ENCODE measurements around the gene DNAL4. TPM values are rescaled to one million over a fixed set of nuclear protein-coding genes. Genes with fewer than 3 reads are reported as not detected.
A peak's percentile ranks its signal among the peaks of the same experiment; 100 is the strongest.

Gene DNAL4
- total RNA-seq, 1 donor from 2014 or later = 17.9 TPM

- no peak for DNase-seq (ENCODE audit: low read depth, low spot score)
These were observed 35.5 kb downstream of the DNAL4 start for GRCh38 chr22:38758276-38758945.

- no peak for DNase-seq (ENCODE audit: low read depth, low spot score)
These were observed 36.5 kb downstream of the DNAL4 start for GRCh38 chr22:38757464-38757757.

GRCh38 chr22:38756711-38757463, 37.1 kb downstream of the DNAL4 start:
- DNase-seq (ENCODE audit: low read depth, low spot score) = no peak

GRCh38 chr22:38755911-38756532, 37.9 kb downstream of the DNAL4 start, which contains the start of gene SUN2:
Gene SUN2, minus strand, starts transcription at chr22:38755998. Its CDS starts 3,370 bp downstream, at chr22:38752628.
- peak; percentile 52 for DNase-seq (ENCODE audit: low read depth, low spot score)

GRCh38 chr22:38755155-38755910, 38.6 kb downstream of the DNAL4 start:
- DNase-seq (ENCODE audit: low read depth, low spot score) = peak; percentile 27

GRCh38 chr22:38754751-38755154, 39.2 kb downstream of the DNAL4 start:
- DNase-seq (ENCODE audit: low read depth, low spot score) = no peak

- peak; percentile 11 for DNase-seq (ENCODE audit: low read depth, low spot score)
These were observed 39.8 kb downstream of the DNAL4 start for GRCh38 chr22:38753948-38754750.

GRCh38 chr22:38751422-38752346, 42.3 kb downstream of the DNAL4 start:
- DNase-seq (ENCODE audit: low read depth, low spot score) = no peak

GRCh38 chr22:38751066-38751421, 42.9 kb downstream of the DNAL4 start:
- DNase-seq (ENCODE audit: low read depth, low spot score) = no peak

GRCh38 chr22:38750638-38751037, 43.3 kb downstream of the DNAL4 start:
- no peak for DNase-seq (ENCODE audit: low read depth, low spot score)

GRCh38 chr22:38750104-38750503, 43.8 kb downstream of the DNAL4 start:
- DNase-seq (ENCODE audit: low read depth, low spot score) = no peak

GRCh38 chr22:38748487-38749136, 45.3 kb downstream of the DNAL4 start:
- no peak for DNase-seq (ENCODE audit: low read depth, low spot score)

GRCh38 chr22:38745676-38746460, 48.1 kb downstream of the DNAL4 start:
- no peak for DNase-seq (ENCODE audit: low read depth, low spot score)

- no peak for DNase-seq (ENCODE audit: low read depth, low spot score)
These were observed 49.0 kb downstream of the DNAL4 start for GRCh38 chr22:38744981-38745380.

GRCh38 chr22:38742176-38742942, 51.6 kb downstream of the DNAL4 start:
- DNase-seq (ENCODE audit: low read depth, low spot score) = no peak

- DNase-seq (ENCODE audit: low read depth, low spot score) = no peak
These were observed 52.4 kb downstream of the DNAL4 start for GRCh38 chr22:38741576-38741975.

- no peak for DNase-seq (ENCODE audit: low read depth, low spot score)
These were observed 52.8 kb downstream of the DNAL4 start for GRCh38 chr22:38741166-38741565.

- no peak for DNase-seq (ENCODE audit: low read depth, low spot score)
These were observed 53.2 kb downstream of the DNAL4 start for GRCh38 chr22:38740754-38741153.
